ENCODE results near the gene SET.

The SET gene

DNA sequence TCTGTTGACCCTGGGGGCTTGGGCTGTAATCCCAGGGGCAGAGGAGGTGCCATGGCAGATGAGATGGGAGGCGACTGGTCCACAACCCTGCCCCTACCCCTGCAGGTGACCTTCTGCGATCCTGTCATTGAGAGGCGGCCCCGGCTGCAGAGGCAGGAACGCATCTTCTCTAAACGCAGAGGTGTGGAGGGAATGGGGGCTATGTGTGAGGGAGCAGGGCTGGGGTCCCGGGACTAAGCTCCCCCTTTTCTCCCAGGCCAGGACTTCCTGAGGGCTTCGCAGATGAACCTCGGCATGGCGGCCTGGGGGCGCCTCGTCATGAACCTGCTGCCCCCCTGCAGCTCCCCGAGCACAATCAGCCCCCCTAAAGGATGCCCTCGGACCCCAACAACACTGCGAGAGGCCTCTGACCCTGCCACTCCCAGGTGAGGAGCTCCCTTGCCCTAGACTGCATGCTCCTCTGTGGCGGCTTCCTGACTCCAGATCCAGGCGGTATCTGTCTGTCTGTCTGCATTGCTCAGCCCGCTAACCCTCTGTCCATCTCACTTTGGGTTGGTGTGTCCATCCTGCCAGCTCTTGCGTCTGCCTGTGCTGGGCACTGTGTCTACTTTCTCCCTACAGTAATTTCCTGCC lies 25.0 kb downstream of the SET start:
- DNase-seq: no peak

DNA sequence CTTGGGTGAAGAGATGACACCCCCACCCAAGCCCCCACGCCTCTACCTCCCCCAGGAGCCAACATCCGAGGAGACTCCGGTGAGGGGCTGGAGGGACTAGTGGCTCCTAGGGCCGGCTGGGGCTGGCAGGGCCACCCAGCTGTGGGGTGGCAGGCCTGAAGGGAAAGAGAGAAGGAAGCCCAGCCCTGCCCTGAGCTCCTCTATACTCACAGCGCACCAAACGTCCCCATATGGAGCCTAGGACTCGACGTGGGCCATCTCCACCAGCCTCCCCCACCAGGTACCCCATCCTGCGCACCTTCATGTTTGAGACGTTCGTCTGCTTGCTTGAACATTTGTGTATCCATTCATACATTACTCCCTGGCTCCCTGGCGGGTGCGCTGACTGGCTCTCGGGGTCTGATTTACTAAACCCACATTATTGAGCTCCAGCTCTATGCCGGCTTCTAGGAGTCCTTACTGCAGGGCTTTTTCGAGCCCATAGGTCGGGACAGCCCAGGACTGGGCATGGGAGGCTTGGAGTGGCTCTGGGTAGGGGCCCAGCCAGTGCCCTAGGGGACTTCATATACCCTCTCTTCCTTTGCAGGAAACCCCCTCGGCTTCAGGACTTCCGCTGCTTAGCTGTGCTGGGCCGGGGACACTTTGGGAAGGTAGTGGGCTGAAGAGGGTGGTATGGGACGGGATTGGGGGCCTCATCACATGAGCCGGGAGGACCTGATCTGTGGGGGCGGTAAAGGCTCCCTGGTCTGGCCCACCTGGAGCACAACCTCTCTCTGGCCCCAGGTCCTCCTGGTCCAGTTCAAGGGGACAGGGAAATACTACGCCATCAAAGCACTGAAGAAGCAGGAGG lies 25.8 kb downstream of the SET start:
- no peak for DNase-seq

DNA sequence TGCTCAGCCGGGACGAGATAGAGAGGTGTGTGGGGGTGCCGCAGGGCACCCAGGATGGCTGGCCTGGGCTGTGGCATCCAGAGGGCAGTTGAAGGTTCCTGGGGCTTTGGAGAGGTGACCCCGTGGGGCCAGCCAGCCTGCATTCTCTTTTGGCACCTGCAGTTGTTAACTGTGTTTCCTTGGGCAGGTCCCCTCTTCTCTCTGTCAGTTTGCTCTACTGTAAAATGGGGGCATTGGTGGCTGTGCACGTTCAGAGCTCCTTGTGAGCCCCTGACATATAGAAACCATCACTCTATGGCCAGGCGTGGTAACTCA lies 26.4 kb downstream of the SET start:
- no peak for DNase-seq

DNA sequence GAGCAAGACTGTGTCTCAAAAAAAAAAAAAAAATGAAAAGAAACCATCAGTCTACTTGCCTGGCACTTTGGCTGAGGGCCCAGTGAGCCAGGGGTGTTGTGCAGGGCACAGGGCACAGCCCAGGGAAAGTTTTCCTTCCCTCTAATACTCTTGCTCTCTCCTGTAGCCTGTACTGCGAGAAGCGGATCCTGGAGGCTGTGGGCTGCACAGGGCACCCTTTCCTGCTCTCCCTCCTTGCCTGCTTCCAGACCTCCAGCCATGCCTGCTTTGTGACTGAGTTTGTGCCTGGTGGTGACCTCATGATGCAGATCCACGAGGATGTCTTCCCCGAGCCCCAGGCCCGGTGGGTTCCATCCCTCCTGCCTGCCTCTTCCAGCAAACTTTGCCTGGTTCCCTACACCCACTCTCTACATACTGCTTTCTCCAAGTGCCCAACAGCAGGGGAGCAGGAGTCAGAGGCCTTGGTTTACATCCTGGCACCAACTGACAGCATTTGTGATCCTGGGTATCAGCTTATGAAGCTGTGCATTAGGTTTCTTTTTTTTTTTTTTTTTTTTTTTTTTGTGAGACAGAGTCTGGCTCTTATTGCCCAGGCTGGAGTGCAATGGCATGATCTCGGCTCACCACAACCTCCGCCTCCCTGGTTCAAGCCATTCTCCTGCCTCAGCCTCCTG lies 27.7 kb downstream of the SET start:
- no peak for DNase-seq

DNA sequence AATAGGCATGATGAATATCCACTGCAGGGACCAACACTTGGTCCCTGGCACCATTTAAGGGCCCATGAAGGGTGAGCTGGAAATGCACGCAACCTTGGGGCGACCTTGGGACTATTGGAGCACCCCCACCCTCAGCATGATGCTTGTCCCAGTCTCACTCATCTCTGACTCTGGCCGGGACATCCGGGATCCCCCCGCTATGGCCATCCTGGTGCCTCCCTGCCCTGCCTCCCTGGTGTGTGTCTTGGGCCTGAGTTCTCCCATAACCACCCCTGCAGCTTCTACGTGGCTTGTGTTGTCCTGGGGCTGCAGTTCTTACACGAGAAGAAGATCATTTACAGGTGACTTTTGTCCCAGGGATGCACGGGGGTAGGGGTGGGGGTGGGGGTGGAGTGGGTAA lies 29.0 kb downstream of the SET start:
- no peak for DNase-seq

DNA sequence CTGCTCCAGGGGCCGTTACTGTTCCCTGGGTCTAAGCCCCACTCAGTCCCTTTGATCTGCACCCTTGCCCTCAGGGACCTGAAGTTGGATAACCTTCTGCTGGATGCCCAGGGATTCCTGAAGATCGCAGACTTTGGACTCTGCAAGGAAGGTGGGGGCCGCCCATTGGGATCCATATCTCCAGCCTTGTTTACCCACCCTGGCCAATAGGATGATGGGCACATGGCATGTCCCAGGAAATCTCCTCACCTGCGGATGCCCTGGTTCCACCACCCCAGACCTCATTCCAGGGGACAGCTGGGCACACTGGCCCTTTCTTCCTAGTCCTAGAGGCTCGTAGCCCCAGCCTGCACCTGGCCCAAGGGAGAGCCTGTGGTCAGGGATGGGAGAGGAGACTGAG lies 29.5 kb downstream of the SET start:
- no peak for DNase-seq

DNA sequence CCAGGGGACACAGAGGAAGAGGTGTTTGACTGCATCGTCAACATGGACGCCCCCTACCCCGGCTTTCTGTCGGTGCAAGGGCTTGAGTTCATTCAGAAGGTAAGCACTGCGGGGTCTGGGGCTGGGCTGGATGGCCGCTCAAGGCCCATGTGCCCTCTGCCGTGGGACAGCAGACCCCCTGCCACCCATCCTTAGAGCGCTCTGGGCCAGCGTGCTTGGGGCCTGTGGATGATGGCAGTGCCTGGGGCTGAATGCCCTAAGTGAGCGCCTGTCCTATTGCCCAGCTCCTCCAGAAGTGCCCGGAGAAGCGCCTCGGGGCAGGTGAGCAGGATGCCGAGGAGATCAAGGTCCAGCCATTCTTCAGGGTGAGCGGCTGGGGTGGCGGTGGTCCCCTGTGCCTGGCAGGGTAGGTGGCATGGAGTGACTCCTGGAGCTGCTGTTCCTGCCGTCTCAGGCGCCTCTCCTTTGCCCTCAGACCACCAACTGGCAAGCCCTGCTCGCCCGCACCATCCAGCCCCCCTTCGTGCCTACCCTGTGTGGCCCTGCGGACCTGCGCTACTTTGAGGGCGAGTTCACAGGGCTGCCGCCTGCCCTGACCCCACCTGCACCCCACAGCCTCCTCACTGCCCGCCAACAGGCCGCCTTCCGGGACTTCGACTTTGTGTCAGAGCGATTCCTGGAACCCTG lies 31.0 kb downstream of the SET start:
- DNase-seq: no peak

DNA sequence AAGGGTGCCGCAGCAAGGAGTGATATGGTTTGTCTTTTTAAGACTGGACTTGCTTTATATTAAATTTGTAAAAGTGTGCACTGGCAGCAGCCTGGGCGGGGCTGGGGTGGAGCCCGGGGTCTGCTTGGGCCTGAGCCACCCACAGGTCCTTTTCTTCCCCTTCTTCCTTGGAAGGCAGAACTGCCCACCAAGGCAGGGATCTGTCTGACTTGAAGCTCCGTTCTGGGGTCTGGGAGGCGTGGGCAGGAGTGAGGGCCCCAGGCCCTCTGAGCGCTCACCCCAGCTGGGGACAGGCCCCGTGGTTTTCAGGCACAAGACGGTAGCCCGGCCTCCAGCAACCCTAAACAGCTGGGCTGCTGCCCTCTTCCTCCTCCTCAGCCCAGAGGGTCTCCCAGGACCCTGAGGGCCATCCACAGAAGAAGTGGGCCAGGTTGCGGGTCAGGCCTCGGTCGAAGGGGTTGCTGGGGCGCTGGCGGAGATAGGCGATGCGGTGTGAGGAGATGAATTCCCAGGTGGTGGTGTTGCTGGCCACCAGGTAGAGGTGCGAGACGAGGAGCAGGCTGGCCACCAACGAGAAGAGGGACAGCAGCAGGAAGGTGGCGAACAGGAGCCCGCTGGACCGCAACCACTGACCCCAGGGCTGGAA lies 31.9 kb downstream of the SET start:
- DNase-seq: no peak

DNA sequence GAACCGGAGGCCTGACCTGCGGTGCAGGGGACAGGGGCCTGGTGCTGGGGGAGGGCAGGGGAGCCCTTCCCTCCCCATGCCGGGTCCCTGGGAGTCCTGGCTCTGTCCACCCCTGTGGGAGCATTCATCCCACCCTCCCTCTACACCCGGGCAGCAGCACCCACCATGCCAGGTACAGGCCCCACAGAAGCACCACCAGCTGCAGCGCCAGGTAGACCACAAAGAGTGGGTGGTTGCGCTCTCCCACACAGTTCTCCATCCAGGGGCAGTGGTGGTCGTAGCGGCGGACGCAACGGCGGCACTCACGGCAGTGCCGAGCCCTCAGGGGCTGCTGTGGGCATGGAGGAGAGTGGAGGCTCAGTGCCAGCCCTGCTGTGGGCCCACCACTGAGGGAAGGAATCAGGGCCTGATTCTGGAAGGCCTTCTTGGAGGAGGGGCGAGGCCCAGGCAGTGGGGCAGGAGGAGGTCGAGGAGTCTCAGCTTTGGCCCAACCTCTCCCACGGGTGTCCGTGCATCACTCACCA lies 32.5 kb downstream of the SET start:
- no peak for DNase-seq

DNA sequence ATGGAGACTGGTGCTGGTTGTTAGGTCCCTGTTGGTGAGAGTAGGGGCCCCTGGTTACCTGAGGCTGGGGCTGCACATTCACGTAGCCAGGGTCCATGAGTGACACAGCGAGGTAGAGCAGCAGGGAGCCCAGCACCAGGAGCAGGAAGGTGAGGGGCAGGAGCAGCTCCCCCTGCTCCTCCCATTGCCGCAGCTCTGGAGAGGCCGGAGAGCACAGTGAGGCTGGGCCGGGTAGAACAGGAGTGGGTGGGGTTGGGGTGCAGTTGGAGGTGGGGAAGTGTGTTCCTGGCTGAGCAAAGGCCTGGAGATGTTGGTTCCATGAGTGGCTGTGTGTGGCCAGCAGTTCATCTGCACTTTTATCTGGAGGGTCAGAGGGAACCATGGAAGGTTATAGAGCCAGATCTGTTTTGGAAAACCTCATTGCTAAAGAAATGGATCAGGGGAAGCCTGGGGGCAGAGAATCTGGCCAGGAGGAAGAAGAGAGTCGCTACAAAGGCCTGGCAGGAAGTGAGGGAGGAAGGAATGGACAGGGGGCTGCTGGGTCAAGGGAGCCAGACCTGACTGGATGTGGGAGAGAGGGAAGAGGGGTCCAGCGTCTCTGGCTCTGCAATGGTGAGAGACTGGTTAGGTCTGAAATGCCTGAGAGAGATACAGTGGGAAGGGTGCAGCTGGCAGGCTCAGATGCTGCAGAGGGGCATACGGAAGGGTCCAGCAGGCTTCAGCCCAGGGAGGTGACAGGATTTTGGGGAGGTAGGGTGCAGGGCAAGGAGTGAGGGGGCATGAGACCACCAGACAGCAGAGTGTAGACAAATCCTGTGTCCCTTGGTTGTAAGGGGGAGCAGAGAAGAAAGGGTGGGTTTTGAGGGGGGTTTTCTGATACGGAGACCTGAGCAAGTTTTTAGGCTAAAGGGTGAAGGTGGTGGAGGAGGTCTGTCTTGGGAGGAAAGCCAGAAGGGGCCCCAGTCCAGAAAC lies 33.6 kb downstream of the SET start:
- DNase-seq: no peak

DNA sequence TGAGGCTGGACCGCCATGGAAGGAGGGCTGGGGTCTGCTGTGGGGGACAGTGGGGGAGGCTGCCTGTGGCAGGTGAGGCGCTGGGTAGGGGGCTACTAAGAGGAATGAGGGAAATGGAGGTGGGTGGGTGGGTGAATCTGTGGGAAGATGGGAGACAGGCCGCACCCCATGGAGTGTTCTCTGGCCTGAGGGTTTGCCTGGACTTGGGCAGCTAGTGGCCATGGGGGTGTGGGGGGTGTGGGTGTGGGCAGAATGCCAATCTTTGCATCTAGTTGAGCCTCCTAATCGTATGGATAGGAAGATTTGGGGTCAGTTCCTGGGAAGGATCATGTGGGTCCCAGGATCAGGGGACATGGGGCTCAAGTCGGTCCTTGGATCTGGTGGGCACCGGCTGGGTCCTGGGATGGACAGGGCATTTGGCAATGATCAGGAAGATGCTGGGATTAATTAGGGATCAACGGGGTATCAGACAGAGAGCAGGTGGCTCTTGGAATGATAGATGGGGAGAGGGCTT lies 34.4 kb downstream of the SET start:
- DNase-seq: no peak

DNA sequence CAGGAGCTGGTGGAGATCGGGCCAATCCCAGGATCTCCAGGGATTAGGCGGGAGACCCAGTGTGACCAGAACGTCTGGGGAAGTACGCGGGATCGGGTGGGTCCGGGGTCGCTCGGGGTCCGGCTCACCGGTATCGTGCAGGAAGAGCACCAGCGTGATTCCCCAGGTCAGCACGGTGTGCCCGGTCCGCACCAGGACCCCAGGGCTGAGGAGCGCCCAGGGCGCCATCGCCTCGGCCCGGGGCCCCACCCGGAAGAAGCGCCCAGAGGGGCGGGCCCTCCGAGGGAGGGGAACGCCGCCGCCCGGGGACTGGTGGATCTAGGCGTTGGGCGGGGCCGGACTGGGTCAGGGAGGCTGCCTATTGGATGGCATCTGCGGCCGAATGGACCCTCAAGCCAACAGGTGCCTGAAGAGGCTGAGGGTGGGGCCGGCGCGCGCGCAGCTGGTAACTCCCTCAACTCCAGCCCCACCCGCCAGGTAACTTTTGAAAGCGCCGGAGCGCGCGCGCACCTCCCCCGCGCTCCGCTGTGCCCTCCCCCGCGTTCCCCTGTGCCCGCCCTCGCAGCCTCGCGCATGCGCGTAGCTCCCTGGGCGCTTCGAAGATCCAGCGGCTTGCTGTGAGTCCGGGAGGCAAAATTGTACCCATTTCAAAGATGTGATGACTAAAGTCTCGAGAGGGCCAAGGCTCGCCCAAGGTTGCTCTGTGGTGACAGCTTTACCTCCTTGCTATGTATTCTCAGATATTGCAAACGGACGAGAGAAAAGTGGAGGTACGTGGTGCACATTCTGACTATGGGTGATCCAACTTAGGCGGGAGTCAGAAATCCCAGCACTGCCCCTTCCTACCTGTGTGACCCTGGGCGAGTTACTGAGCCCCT lies 35.1 kb downstream of the SET start, which contains the start of gene ZDHHC12:
Gene ZDHHC12 (minus strand): TSS at position 262 of the 878 bp plus-strand sequence. CDS start 34 bp downstream, at position 228.
- DNase-seq: peak; percentile 99 to 100

DNA sequence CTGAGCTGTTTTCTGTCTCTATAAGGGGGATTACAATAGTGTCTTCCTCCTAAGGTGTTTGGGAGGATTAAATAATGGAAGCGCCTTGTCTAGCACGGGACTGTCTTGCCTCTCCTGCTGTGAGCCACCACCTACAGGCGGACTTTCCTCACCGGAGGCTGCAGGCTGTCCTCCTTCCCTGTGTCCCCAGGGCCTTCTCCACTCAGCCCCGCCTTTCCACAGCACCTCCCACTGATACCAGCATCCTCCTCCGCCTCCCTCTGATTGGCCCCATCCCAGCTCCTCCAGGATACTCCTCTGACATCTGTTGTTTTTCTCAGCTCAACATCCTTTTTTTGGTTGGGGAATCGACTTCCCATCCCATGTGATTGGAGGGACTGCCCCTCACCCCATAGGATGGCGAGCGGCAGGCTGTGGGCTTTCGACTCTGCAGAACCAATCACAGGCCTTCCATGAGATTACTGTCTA lies 35.8 kb downstream of the SET start:
- peak; percentile 49 to 60 for DNase-seq

DNA sequence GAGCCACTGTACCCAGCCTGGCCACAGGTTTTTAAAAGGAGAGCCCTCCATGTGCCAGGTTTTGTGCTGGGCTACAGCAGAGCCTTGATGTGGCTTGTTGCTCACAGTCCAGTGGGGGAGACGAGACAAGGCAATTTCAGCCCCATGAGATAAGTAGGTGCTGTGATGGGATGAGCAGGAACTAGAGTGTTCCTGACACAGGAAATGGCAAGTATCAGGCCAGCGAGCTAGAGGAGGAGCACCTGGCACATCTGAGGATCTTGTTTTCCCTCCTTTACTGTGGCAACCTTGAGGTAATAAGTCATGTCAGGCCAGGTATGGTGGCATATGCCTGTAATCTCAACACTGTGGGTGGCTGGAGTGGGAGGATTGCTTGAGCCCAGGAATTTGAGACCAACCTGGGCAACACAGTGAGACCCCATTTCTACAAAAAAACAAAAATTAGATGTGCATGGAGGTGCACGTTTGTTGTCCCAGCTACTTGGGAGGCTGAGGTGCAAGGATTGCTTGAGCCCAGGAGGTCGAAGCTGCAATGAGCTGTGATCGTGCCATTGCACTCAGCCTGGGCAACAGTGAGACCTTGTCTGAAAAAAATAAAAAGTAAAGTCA lies 38.7 kb downstream of the SET start:
- no peak for DNase-seq

DNA sequence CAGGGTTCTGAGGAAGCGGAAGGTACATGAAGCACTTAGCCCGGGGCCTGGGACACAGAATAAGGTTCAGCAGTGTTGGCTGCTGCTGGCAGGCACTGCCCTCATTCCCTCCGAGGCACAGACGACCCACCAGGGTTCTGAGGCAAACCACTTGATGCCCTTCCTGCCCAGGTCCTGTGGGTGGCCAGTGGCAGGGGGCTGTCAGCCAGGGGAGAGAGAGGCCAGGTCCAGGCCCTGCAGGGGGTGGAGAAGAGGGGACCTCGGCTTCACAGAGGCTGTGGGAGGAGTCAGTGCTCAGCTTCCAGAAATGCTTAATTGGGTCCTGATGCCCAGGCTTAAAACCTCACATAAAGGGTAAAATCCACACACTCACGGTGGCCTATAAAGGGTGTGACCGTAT lies 39.3 kb downstream of the SET start:
- no peak for DNase-seq

DNA sequence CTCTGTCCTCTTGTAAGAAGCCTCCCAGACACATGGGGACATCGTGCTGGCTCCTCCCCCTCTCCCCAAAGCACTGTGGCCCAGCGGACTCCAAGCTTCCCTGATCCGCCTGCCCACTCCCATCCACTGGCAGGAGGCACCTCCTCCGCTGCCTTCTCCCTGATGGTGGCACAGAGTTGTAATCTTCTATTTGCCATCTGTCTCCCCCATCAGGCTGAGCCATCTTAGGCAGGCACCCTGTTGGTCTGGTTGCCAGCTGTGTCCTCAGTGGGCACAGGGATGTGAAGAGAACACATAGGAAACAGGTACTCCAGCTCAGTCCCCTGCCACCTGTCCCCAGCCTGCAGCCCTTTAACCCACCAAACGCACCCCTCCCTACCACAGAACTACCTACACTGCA lies 40.3 kb downstream of the SET start:
- no peak for DNase-seq

DNA sequence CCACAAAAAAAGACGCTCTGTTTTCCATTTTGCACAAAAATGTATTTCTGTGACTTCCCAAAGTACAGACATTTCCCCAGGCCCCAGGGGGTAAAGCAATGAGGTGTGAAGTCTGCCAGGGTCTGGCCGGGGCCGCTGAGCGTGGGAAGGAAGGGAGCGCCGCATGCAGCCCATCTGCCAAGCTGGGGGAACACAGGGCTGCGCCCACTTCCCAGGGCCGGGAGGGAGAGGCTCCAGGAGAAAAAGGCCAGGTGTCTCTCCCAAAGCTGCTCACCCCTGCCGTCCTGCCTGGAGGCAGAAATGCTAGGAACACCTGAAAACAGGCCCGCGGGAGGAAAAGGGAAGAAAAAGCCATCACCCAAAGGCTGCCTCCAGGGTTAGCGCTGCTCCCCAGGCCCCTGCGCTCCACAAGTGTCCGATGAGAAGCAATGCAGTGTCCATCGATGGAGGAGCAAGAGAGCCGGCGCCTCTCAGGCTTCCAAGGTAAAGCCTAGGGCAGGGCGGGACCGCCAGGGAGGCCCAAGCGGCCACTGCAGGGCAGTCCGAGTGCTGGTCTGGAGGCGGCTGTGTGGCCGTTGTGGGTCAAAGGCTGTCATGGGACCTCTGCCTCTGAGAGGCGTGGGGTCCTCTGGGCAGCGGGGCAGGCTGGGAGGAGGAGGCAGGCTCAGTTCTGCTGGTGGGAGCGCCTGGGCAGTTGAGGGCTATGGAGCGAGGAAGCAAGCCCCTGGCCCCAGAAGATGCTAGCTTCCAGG lies 40.9 kb downstream of the SET start:
- no peak for DNase-seq

DNA sequence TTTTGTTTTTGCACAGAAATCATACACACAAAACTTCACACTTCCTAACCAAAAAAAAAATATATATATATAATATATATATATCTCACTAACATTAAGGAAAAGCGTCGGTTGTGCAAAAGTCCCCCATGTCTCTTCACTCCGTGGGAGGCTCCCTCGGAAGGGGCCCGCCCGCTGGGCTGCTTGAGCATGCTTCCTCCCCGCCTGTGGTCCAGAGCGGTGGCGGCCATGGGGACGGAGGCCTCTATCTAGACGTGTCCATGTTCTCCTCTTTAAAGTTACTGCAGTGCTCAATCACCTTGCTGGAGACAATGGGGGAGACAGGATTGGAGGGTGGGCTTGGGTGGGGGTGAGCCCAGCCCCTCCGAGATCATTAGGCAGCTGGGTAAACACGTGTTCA lies 42.1 kb downstream of the SET start:
- DNase-seq: no peak

DNA sequence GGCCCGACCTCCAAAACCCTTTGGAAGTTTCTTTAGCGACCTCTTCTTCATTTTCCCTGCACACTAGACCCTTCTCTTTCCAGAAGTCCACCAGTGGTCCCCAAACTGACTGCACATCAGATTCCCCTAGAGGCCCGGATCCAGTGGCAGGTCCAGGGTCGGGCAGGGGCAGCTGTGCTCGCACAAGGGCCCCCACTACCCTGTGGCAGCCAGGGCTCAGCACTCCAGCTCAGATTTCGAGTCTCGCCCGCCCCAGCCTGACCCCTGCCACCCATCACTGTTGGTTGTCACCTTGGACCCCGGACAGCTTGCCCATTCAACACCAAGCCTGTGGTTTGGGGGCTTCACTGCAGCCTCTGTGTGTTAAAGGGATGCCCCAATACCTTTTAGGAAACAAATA lies 42.7 kb downstream of the SET start:
- DNase-seq: no peak

Data from stimulated activated CD4-positive, alpha-beta T cell treated with anti-CD3 and anti-CD28 coated beads, Interleukin-2, amount 100 ng/mL, for 24 hours (primary cell).